Duodenal mucosa (tissue), 2 donors: ENCODE measurements around the gene TUBG2.

Experiments
- H3K27ac ChIP-seq: one replicate; pipeline ENCODE4 v1.7.0; 2013; ENCODE audit warnings: low read depth, low read length
- H3K27me3 ChIP-seq, 2 donors: one replicate each; pipeline ENCODE4 v1.7.0; 2013; ENCODE audit warnings: low read length in 2 of 2, control low read depth in 1 of 2; ENCODE audit not compliant: insufficient read depth in 2 of 2, control insufficient read depth in 1 of 2
- H3K36me3 ChIP-seq, 2 donors: one replicate each; pipeline ENCODE4 v1.7.0; 2013; ENCODE audit warnings: low read length in 2 of 2, control low read depth in 1 of 2; ENCODE audit not compliant: insufficient read depth in 2 of 2, control insufficient read depth in 1 of 2
- H3K4me1 ChIP-seq, 2 donors: one replicate each; pipeline ENCODE4 v1.7.0; 2013; ENCODE audit warnings: low read length in 2 of 2, control low read depth in 1 of 2; ENCODE audit not compliant: insufficient read depth in 2 of 2, control insufficient read depth in 1 of 2
- H3K4me3 ChIP-seq, 2 donors: one replicate each; pipeline ENCODE4 v1.7.0; 2013; ENCODE audit warnings: low read length in 2 of 2, low read depth in 1 of 2
- H3K9ac ChIP-seq, 2 donors: one replicate each; pipeline ENCODE4 v1.7.0; 2013; ENCODE audit warnings: low read length in 2 of 2, low read depth in 1 of 2
- H3K9me3 ChIP-seq, 2 donors: one replicate each; pipeline ENCODE4 v1.7.0; 2013; ENCODE audit warnings: low read length in 2 of 2, control low read depth in 1 of 2; ENCODE audit not compliant: control insufficient read depth in 1 of 2

TUBG2 gene

DNA sequence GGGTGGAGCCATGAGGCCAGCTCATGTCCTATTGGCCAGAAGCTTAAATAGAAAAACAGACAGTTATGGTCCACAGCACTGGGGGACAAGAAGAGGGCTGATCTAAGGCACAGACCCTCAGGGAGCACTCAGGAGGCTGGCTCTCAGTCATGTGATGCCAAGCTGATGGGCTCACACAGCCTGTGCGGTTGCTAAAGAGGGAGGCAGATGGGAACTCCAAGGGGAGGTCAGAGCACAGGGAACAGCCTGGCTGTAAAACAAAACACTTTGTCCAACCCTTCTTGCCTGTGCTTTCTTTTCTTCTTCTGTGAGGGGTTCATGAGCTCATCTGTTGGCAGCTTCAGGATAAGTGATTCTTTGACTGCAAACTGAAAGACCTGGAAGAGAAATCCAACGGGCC lies 50.5 kb downstream of the TUBG2 start:
- no peaks in the 10 kb centered on the region for H3K9me3 ChIP-seq
- no peak overlapping the region for H3K27ac ChIP-seq
- peaks cover 52 to 87% of the 10 kb centered on the region in 2 donors for H3K36me3 ChIP-seq
- H3K27me3 ChIP-seq, result no peaks in the 10 kb centered on the region
- H3K4me3 ChIP-seq, result no peak overlapping the region
- H3K9ac ChIP-seq, result no peak overlapping the region
- H3K4me1 ChIP-seq, result peaks cover 0 to 5% of the 10 kb centered on the region in 2 donors
